Thoracic aorta (tissue), 2 donors: Measurements from ENCODE around the gene FAM90A1. TPM values are rescaled to one million over a fixed set of nuclear protein-coding genes. Genes with fewer than 3 reads are reported as not detected.
"Not testable (repeated sequence)": the region's sequence is repeated elsewhere in the genome, so short reads cannot be mapped to it uniquely, and the experiment has no call there.

Experiments used
- ATAC-seq: fragments of 150-250 bp; one replicate; pipeline ENCODE4 v1.8.0; 2017; ENCODE audit warnings: low read depth; ENCODE audit not compliant: insufficient number of reproducible peaks, low FRiP score
- DNase-seq: peaks from one replicate; pipeline ENCODE4 v3.0.0-alpha.2; 2020; ENCODE audit warnings: low spot score
- H3K27ac ChIP-seq, 2 donors: fragments of 200-600 bp; sonication (generic); 1 replicate in 1 of 2; 2 replicates in 1 of 2; pipeline ENCODE4 v1.5.1; 2016; ENCODE audit warnings: mild to moderate bottlenecking in 2 of 2, moderate library complexity in 2 of 2
- H3K27me3 ChIP-seq: fragments of 200-600 bp; sonication (generic); replicated peaks from 2 replicates; pipeline ENCODE4 v1.6.0; 2016; ENCODE audit warnings: mild to moderate bottlenecking; ENCODE audit not compliant: insufficient read depth
- H3K36me3 ChIP-seq: fragments of 200-600 bp; sonication (generic); one replicate; pipeline ENCODE4 v1.5.1; 2016
- H3K4me1 ChIP-seq, 2 donors: fragments of 200-600 bp; sonication (generic); 1 replicate in 1 of 2; 2 replicates in 1 of 2; pipeline versions ENCODE4 v1.5.1 to v1.6.0; 2016; ENCODE audit warnings: low read depth in 2 of 2, mild to moderate bottlenecking in 1 of 2; ENCODE audit not compliant: control insufficient read depth in 1 of 2
- H3K4me3 ChIP-seq: fragments of 200-600 bp; sonication (generic); 2 replicates; pipeline ENCODE4 v1.5.1; 2016; ENCODE audit warnings: mild to moderate bottlenecking
- H3K9me3 ChIP-seq: fragments of 200-600 bp; sonication (generic); 2 replicates; pipeline ENCODE4 v1.5.1; 2016
- total RNA-seq, 2 donors: library from RNA; depleted of rRNA; stranded (reverse); fragments of >200 nt; gene quantifications; one replicate each; pipeline versions ENCODE4 v1.1.0 to v1.2.3, GENCODE V29; 2016

Gene FAM90A1, protein sequence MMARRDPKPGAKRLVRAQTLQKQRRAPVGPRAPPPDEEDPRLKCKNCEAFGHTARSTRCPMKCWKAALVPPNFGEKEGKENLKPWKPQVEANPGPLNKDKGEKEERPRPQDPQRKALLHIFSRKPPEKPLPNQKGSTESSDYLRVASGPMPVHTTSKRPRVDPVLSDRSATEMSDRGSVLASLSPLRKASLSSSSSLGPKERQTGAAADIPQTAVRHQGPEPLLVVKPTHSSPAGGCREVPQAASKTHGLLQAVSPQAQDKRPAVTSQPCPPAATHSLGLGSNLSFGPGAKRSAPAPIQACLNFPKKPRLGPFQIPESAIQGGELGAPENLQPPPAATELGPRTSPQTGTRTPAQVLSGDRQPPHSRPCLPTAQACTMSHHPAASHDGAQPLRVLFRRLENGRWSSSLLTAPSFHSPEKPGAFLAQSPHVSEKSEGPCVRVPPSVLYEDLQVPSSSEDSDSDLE
- not detected for total RNA-seq

DNA sequence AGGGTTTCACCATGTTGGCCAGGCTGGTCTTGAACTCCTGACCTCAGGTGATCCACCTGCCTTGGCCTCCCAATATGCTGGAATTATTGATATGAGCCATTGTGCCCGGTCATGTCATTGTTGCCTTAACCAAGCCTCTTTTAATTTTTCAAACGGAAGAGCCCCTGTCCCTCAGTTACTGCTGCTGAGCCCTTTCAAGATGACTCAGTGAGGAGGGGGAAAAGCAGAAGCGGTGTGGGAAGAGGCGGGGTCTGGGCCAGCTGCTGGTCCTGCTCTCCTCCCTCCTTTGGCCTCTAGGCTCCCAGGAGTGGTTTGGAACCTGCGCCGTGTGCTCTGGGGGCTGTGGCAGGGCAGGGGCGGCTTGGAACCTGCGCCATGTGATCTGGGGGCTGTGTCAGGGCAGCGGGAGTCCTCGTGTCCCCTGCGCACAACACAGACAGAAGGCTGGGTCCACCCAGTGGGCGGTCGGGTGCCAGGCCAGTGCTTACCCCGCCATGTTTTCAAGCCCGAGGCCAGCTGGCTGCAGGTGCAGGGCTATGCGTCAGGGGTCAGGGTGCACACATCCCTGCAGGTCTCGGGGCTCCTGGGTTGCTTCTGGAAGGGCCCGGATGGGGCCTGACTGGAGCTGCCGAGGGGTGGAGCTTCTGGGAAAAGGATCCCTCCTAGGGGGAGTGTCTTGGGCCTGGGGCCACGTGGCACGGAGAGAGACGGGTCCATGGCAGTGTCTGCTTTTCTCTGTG, at the start of gene FAM90A1:
TSS of gene FAM90A1 (minus strand) at position 627 of the 740 bp plus-strand sequence. CDS start 2,786 bp downstream, outside the sequence.
- DNase-seq, H3K4me1 ChIP-seq, H3K36me3 ChIP-seq, H3K9me3 ChIP-seq, ATAC-seq, H3K27me3 ChIP-seq, H3K27ac ChIP-seq: not testable (repeated sequence)
- H3K4me3 ChIP-seq, result peak within 1 kb of the TSS; percentile 65

DNA sequence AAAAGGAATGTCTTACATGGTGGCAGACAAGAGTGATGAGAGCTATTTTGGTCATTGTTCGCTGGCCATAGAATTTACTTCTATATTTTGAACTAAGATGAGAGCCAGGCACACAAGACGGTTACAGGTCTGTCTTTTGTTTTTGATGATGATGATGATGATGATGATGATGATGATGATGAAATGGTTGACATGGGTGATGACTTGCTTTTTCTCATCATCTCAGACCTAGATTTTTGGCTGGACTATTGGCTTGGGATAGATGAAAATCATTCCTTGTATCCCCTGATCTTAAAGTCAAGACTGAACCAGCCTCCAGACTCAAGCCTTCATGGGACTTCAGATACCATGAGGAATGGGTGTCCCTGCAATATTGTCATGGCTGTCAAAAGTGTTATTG, 49.0 kb upstream of the FAM90A1 start:
- H3K27me3 ChIP-seq, ATAC-seq: not testable (repeated sequence)

DNA sequence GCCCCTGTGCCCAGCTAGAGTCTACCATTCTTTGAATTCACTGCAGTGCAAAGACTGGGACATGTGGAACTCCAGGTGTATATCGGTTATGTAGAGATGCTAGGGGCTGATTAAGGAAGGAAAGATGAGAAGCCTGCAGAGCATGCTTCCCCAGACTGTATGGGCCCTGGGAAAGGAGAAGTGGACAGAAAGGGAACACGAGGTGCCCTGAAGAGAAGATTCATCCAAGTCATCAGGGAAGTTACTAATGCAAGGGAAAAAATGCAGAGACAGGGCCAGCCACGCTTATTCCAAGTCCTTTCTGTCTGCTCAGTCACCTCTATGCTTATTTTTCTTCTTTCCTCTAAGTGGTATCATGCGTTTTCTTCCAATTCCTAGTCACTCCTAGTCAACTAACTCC, 39.3 kb upstream of the FAM90A1 start:
- H3K27ac ChIP-seq, DNase-seq, H3K27me3 ChIP-seq, H3K4me1 ChIP-seq, H3K36me3 ChIP-seq, H3K9me3 ChIP-seq, ATAC-seq, H3K4me3 ChIP-seq: not testable (repeated sequence)

More for the DNA sequence above, 49.0 kb upstream of the FAM90A1 start:
- not testable (repeated sequence) for H3K9me3 ChIP-seq, H3K36me3 ChIP-seq, H3K27ac ChIP-seq, H3K4me3 ChIP-seq, H3K4me1 ChIP-seq, DNase-seq

DNA sequence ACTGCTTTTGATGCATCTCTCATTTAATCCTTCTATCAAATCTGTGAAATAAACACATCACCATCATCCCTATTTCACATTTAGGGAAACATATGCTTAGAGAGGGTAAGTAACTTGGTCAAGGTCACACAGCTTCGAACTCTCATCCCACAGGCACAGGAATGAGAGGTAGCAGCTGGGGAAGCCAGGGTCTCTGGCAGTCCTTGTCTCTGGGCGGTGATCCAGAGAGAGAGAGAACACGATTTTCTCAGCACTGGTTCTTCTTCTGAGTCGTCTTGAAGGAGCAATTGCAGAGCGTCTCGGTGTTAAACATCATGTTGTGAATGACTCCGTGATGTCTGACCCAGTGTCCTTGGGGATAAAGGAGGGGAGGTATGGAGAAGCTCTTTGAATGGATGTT, 36.8 kb upstream of the FAM90A1 start:
- H3K4me1 ChIP-seq, H3K27me3 ChIP-seq, H3K4me3 ChIP-seq, H3K9me3 ChIP-seq, DNase-seq, H3K36me3 ChIP-seq, H3K27ac ChIP-seq, ATAC-seq: not testable (repeated sequence)

DNA sequence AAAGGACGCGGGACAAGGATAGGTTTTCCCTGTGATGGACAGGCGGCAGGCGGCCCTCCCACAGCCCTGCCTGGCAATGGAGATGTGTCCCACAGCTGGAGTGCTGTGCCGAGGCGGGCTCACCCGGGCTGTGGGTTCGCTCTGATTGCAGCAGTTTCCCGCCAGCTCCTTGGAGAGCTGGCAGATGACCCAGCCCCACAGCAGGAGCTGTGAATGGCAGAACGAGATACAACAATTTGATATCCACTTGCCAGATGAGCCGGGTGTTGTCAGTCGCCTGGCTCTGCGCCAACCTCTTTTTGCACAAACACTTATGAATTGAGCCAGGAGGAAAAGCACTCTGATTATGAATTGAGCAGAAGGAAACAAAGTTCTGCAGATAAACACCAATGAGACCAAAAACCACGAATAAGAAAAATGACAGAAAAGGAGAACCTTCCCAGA, 33.7 kb upstream of the FAM90A1 start:
- not testable (repeated sequence) for H3K27ac ChIP-seq

DNA sequence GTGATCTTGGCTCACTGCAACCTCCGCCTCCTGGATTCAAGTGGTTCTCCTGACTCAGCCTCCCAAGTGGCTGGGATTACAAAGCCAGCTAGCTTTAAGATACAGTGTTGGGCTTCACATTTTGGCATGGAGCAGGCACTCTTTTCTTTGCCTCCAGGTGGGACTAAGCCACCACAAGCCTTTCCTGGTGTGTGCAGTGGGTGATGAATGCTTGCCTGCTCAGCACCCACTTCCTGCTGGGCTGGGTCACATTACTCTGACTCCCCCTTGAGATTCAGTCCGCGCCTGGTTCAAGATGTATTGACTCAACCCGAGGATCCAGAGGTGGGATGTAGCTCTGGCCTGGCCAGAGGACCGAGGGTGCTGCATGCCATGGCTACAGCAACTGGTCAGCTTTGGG, 28.9 kb upstream of the FAM90A1 start:
- H3K36me3 ChIP-seq, H3K9me3 ChIP-seq, H3K4me3 ChIP-seq, H3K4me1 ChIP-seq, ATAC-seq, H3K27me3 ChIP-seq, H3K27ac ChIP-seq, DNase-seq: not testable (repeated sequence)

More for the DNA sequence above, 33.7 kb upstream of the FAM90A1 start:
- H3K36me3 ChIP-seq, H3K4me3 ChIP-seq, ATAC-seq, DNase-seq, H3K9me3 ChIP-seq, H3K4me1 ChIP-seq, H3K27me3 ChIP-seq: not testable (repeated sequence)

DNA sequence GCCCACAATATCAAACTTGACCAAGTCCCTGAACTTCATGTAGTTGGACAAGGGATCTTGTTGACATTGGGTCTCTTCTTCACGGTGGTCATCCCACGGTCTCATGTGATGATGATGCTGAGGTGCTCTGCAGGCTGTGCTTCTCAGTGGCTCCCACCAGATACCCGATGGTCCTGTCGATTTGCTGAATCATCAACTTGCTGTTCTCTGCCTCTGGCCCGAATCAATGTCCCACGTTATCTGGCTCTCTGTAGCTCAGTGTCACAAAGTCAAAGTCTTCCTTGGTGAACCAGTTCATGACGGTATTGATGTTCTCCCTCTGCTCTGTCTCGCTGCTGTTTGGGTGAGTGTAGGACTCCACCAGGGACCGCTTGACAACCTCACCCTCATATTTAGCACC, 27.3 kb upstream of the FAM90A1 start:
- H3K36me3 ChIP-seq, H3K4me1 ChIP-seq, H3K9me3 ChIP-seq, H3K27ac ChIP-seq, ATAC-seq, H3K27me3 ChIP-seq, DNase-seq, H3K4me3 ChIP-seq: not testable (repeated sequence)

DNA sequence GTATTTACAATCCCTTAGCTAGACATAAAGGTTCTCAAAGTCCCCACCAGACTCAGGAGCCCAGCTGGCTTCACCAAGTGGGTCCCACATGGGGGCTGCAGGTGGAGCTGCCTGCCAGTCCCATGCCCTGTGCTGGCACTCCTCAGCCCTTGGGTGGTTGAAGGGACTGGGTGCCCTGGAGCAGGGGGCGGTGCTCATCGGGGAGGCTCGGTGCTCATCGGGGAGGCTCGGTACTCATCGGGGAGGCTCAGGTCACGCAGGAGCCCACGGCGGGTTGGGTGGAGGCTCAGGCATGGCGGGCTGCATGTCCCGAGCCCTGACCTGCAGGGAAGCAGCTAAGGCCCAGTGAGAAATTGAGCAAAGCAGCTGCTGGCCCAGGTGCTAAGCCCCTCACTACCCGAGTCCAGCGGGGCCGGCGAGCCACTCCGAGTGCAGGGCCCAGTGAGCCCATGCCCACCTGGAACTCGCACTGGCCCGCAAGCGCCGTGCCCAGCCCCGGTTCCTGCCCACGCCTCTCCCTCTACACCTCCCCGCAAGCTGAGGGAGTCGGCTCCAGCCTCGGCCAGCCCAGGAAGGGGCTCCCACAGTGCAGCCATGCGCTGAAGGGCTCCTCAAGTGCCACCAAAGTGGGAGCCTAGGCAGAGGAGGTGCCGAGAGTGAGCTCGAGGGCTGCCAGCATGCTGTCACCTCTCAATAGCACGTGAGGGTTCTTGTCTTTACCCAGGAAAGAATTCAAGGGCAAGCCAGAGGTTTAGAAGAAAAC, 24.8 kb upstream of the FAM90A1 start:
- H3K27me3 ChIP-seq, DNase-seq, H3K9me3 ChIP-seq, H3K4me1 ChIP-seq, H3K4me3 ChIP-seq, H3K27ac ChIP-seq, ATAC-seq, H3K36me3 ChIP-seq: not testable (repeated sequence)

DNA sequence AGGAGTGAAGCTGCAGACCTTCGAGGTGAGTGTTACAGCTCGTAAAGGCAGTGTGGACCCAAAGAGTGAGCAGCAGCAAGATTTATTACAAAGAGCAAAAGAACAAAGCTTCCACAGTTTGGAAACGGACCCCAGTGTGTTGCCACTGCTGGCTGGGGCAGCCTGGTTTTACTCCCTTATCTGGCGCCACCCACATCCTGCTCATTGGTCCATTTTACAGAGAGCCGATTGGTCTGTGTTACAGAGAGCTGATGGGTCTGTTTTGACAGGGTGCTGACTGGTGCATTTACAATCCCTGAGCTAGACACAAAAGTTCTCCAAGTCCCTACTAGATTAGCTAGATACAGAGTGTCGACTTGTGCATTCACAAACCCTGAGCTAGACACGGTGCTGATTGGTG, 24.2 kb upstream of the FAM90A1 start:
- not testable (repeated sequence) for H3K9me3 ChIP-seq, H3K36me3 ChIP-seq, H3K27ac ChIP-seq, DNase-seq, H3K4me3 ChIP-seq, H3K4me1 ChIP-seq, ATAC-seq, H3K27me3 ChIP-seq

DNA sequence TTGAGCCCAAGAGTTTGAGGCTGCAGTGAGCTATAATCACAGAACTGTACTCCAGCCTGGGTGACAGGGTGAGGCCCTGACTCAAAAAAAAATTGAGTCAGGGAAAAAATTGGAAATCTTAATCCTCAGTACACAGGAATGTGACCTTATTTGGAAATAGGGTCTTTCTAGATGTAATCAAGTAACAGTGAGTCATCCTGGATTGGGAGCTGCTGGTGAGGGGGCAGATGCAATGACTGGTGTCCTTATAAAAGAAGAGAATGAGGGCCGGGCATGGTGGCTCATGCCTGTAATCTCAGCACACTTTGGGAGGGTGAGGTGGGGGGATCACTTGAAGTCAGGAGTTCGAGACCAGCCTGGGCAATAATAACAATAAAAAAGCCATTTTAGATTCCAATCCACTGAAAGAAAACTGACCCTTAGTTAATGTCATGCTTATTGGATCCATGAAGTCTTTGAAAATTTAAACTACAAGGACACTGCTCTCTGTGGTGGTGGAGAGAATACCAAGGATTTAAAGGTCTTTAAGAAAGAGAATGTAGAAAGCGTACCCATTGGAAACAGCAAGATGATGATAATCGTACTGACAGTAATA, 19.6 kb upstream of the FAM90A1 start:
- H3K27ac ChIP-seq, H3K27me3 ChIP-seq, DNase-seq, H3K4me3 ChIP-seq, ATAC-seq, H3K9me3 ChIP-seq, H3K4me1 ChIP-seq, H3K36me3 ChIP-seq: not testable (repeated sequence)

DNA sequence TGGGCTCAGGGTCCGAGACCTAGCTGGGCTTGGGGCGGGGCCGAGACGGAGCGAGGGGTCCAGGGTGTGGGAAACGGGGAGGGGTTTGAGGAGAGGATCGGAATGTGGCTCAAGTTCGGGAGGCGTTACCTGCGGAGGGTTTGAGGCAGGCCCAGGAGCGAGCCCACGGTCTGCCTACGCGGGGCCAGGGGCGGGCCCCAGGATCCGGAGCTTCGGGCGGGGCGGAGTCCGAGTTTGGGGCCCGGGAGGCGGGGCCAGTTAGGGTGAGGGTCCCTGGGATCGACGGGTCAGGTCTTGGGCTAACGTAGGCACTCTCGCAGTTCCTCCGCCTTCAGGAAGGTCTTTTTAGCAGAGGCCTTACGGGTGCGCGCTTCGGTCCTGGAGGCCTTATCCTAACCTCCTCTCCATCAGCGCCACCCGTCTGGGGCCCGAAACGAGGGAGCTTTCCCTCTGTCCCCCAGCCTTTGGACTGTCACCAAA, 16.3 kb upstream of the FAM90A1 start:
- H3K9me3 ChIP-seq, H3K4me1 ChIP-seq, H3K36me3 ChIP-seq, H3K27me3 ChIP-seq, ATAC-seq: not testable (repeated sequence)
- peak; percentile 15 for DNase-seq
- Histone ChIP-seq H3K27ac (peak overlapping the region; percentile 76 to 82), H3K4me3 (peak overlapping the region; percentile 97)
